Occipital lobe (tissue), 2 donors: ENCODE data around the gene RNF133. TPM values are rescaled to one million over a fixed set of nuclear protein-coding genes. Genes with fewer than 3 reads are reported as not detected.
A peak's percentile ranks its signal among the peaks of the same experiment; 100 is the strongest.

ENCODE experiments used
- DNase-seq: peaks from one replicate; lab custom pipeline; 2025; lab: John Stamatoyannopoulos, UW
- total RNA-seq: library from RNA; depleted of rRNA; stranded (reverse); fragments of >200 nt; gene quantifications from one replicate; pipeline ENCODE4 v1.2.3, GENCODE V29; 2014

Gene RNF133
- 0.47 TPM for total RNA-seq

- no peak for DNase-seq
Measured at GRCh38 chr7:122699017-122699416, at the start of gene RNF133. Gene RNF133 (minus strand): TSS chr7:122699117. CDS start chr7:122698918, 199 bp downstream.

GRCh38 chr7:122748195-122748594 lies 49.3 kb upstream of the RNF133 start:
- DNase-seq: peak; percentile 39

GRCh38 chr7:122746948-122747347 lies 48.0 kb upstream of the RNF133 start:
- DNase-seq: no peak

GRCh38 chr7:122743211-122743610 lies 44.3 kb upstream of the RNF133 start:
- no peak for DNase-seq

- no peak for DNase-seq
Measured at GRCh38 chr7:122738947-122739346, 40.0 kb upstream of the RNF133 start.

GRCh38 chr7:122736183-122736582 lies 37.3 kb upstream of the RNF133 start:
- no peak for DNase-seq

- no peak for DNase-seq
Measured at GRCh38 chr7:122727759-122728158, 28.8 kb upstream of the RNF133 start.

GRCh38 chr7:122727354-122727753 lies 28.4 kb upstream of the RNF133 start:
- DNase-seq: no peak

GRCh38 chr7:122726881-122727280 lies 28.0 kb upstream of the RNF133 start:
- DNase-seq: no peak

- no peak for DNase-seq
Measured at GRCh38 chr7:122724366-122724765, 25.4 kb upstream of the RNF133 start.

- no peak for DNase-seq
Measured at GRCh38 chr7:122719010-122719578, 20.2 kb upstream of the RNF133 start.

GRCh38 chr7:122717356-122718089 lies 18.6 kb upstream of the RNF133 start:
- no peak for DNase-seq

GRCh38 chr7:122715183-122715582 lies 16.3 kb upstream of the RNF133 start:
- no peak for DNase-seq

GRCh38 chr7:122710916-122711315 lies 12.0 kb upstream of the RNF133 start:
- DNase-seq: no peak

- DNase-seq: no peak
Measured at GRCh38 chr7:122709930-122710646, 11.2 kb upstream of the RNF133 start.

- no peak for DNase-seq
Measured at GRCh38 chr7:122706836-122707235, 7.9 kb upstream of the RNF133 start.

- DNase-seq: no peak
Measured at GRCh38 chr7:122702872-122703510, 4.1 kb upstream of the RNF133 start, which contains the start of gene RNF148. Gene RNF148 (minus strand): TSS chr7:122702922. CDS start chr7:122702750, 172 bp downstream.

- no peak for DNase-seq
Measured at GRCh38 chr7:122695816-122696215, 3.1 kb downstream of the RNF133 start.

GRCh38 chr7:122694697-122695096 lies 4.2 kb downstream of the RNF133 start:
- DNase-seq: no peak

- no peak for DNase-seq
Measured at GRCh38 chr7:122692769-122693309, 6.1 kb downstream of the RNF133 start.

- DNase-seq: no peak
Measured at GRCh38 chr7:122691569-122692235, 7.2 kb downstream of the RNF133 start.
